K562 (cell line): ENCODE measurements around the gene TNFSF13. TPM values are rescaled to one million over a fixed set of nuclear protein-coding genes. Genes with fewer than 3 reads are reported as not detected.
A peak's percentile ranks its signal among the peaks of the same experiment; 100 is the strongest.

Source experiments
- ARID1B ChIP-seq: fragments of 450-650 bp; IDR thresholded peaks from 2 replicates; pipeline ENCODE4 v1.6.1; 2016; ENCODE audit warnings: antibody characterized with exemption, mild to moderate bottlenecking, inconsistent platforms
- BHLHE40 ChIP-seq: IDR thresholded peaks from 2 replicates; pipeline ENCODE4 v1.6.1; 2011; ENCODE audit warnings: low read length, improper control_type of control experiment
- BMI1 ChIP-seq: fragments of 150-350 bp; IDR thresholded peaks from 2 replicates; pipeline ENCODE4 v1.6.1; 2014; ENCODE audit warnings: low read length
- ERF ChIP-seq: fragments of 450-650 bp; formaldehyde crosslinking; IDR thresholded peaks from 2 replicates; pipeline ENCODE4 v1.4.0; 2020; ENCODE audit warnings: mild to moderate bottlenecking, mixed read lengths
- ID3 ChIP-seq, 2 experiments: fragments of 250-450 bp in 1 of 2; fragments of 450-650 bp in 1 of 2; sonication (Bioruptor Pico) in 1 of 2; IDR thresholded peaks; 2 replicates each; pipeline versions ENCODE4 v1.6.1 to v1.8.0; 2016 to 2021; ENCODE audit warnings: mild to moderate bottlenecking in 2 of 2, moderate library complexity in 2 of 2, missing compliant biosample characterization in 1 of 2, missing genetic modification characterization in 1 of 2
- MCM5 ChIP-seq: fragments of 450-650 bp; IDR thresholded peaks from 2 replicates; pipeline ENCODE4 v1.6.1; 2016; ENCODE audit warnings: low read depth
- MYC ChIP-seq, 2 experiments: fragments of 250-450 bp in 1 of 2; sonication (Bioruptor Pico) in 1 of 2; IDR thresholded peaks; 2 replicates each; pipeline versions ENCODE4 v1.5.1 to v1.6.1; 2012 to 2021; ENCODE audit warnings: low read depth in 2 of 2, borderline replicate concordance in 1 of 2, improper control_type of control experiment in 1 of 2, low read length in 1 of 2, mild to moderate bottlenecking in 1 of 2, moderate library complexity in 1 of 2
- NCOA2 ChIP-seq, 2 experiments: fragments of 450-650 bp; IDR thresholded peaks; 2 replicates each; pipeline ENCODE4 v1.6.1; 2018; ENCODE audit warnings: mild to moderate bottlenecking in 2 of 2, moderate library complexity in 1 of 2; ENCODE audit not compliant: partially characterized antibody in 2 of 2
- NFE2 ChIP-seq: IDR thresholded peaks from 2 replicates; pipeline ENCODE4 v1.6.1; 2014; ENCODE audit warnings: antibody characterized with exemption, low read depth
- NR1H2 ChIP-seq: sonication (generic); formaldehyde crosslinking; IDR thresholded peaks from 2 replicates; pipeline ENCODE4 v1.4.0; 2020; ENCODE audit warnings: mild to moderate bottlenecking, missing genetic modification reagents
- NR3C1 ChIP-seq: sonication (generic); formaldehyde crosslinking; IDR thresholded peaks from 2 replicates; pipeline ENCODE4 v1.8.1; 2022; ENCODE audit warnings: missing genetic modification reagents
- NUFIP1 ChIP-seq: fragments of 450-650 bp; IDR thresholded peaks from 2 replicates; pipeline ENCODE4 v1.6.1; 2018; ENCODE audit not compliant: partially characterized antibody
- RB1 ChIP-seq: fragments of 450-650 bp; IDR thresholded peaks from 2 replicates; pipeline ENCODE4 v1.6.1; 2017; ENCODE audit warnings: low read depth, mild to moderate bottlenecking
- SRSF9 ChIP-seq: fragments of 200-400 bp; formaldehyde crosslinking; IDR thresholded peaks from 2 replicates; pipeline ENCODE4 v1.6.1; 2017; ENCODE audit warnings: low read depth, low read length, borderline replicate concordance
- TAF1 ChIP-seq: IDR thresholded peaks from 2 replicates; pipeline ENCODE4 v1.6.1; 2011; ENCODE audit warnings: mild to moderate bottlenecking, low read length, moderate library complexity; ENCODE audit not compliant: insufficient read depth, control insufficient read depth, severe bottlenecking; ENCODE audit errors: extremely low read depth
- TAF7 ChIP-seq: fragments of 450-650 bp; IDR thresholded peaks from 2 replicates; pipeline ENCODE4 v1.6.1; 2016; ENCODE audit warnings: missing genetic modification characterization, missing compliant biosample characterization
- TCF3 ChIP-seq: sonication (generic); formaldehyde crosslinking; IDR thresholded peaks from 2 replicates; pipeline ENCODE4 v1.4.0; 2020; ENCODE audit warnings: mild to moderate bottlenecking, missing genetic modification reagents
- TGIF2 ChIP-seq: sonication (generic); formaldehyde crosslinking; IDR thresholded peaks from 2 replicates; pipeline ENCODE4 v1.8.1; 2022; ENCODE audit warnings: mild to moderate bottlenecking, missing genetic modification reagents, moderate library complexity
- ZKSCAN3 ChIP-seq: fragments of 250-450 bp; sonication (Bioruptor Pico); IDR thresholded peaks from 2 replicates; pipeline ENCODE4 v1.4.0; 2020
- ZNF23 ChIP-seq: fragments of 250-450 bp; sonication (Bioruptor Pico); IDR thresholded peaks from 2 replicates; pipeline ENCODE4 v1.4.0; 2020; ENCODE audit warnings: mild to moderate bottlenecking
- ZNF398 ChIP-seq: fragments of 250-450 bp; sonication (Bioruptor Pico); IDR thresholded peaks from 2 replicates; pipeline ENCODE4 v1.8.0; 2021; ENCODE audit warnings: moderate library complexity, mild to moderate bottlenecking, inconsistent platforms
- ZNF644 ChIP-seq: fragments of 200-800 bp; sonication (Bioruptor generic); IDR thresholded peaks from 2 replicates; pipeline ENCODE4 v1.6.1; 2016; ENCODE audit warnings: low read depth, missing genetic modification characterization, missing compliant biosample characterization
- polyA plus RNA-seq, 8 experiments: library from polyadenylated mRNA; depleted of rRNA in 4 of 8; stranded (reverse) in 5 of 8; unstranded in 3 of 8; fragments of >200 nt; fragmentation: Nextera tagmentation in 2 of 8; fragmentation: Illumina TruSeq in 1 of 8; extraction: Ambion mirVana in 2 of 8; extraction: Trizol in 1 of 8; gene quantifications; 2 replicates each; pipeline versions ENCODE4 v1.2.1 to v1.2.3, GENCODE V29; 2011 to 2014; ENCODE audit warnings: inconsistent platforms in 1 of 8, missing spikeins in 1 of 8
- total RNA-seq, 7 experiments: library from RNA; depleted of rRNA in 6 of 7; stranded (reverse); fragments of >200 nt in 6 of 7; fragmentation: Illumina TruSeq in 2 of 7; extraction: Trizol in 2 of 7; gene quantifications; 2 replicates each; pipeline versions ENCODE4 v1.2.1 to v1.2.3, GENCODE V29; 2011 to 2021; ENCODE audit warnings: low replicate concordance in 1 of 7

The TNFSF13 gene
- total and polyA plus RNA-seq, 9 of the 15 experiments (the other 6 are each of a cell fraction or from before 2014, with no cell fraction given) = 0.04 to 0.51 (median 0.19) TPM; not detected in 1

- TF ChIP-seq MYC (IDR thresholded peaks at IDR 0.05; ENCODE audit: low read depth, low read length) = peak; percentile 95
- no peak for TF ChIP-seq MYC (CRISPR knock-in tag; IDR thresholded peaks at IDR 0.05; ENCODE audit: borderline replicate concordance, low read depth)
- TF ChIP-seq TAF7 = peak; percentile 99
- TF ChIP-seq TCF3 (CRISPR knock-in tag) = no peak
- TF ChIP-seq ZNF23 (CRISPR knock-in tag) = no peak
- TF ChIP-seq ARID1B = 0 out of 2 replicates have a peak, but pooled peaks have one; percentile 16
- TF ChIP-seq ID3 (CRISPR knock-in tag; IDR thresholded peaks at IDR 0.05) = no peak
- peak; percentile 93 for TF ChIP-seq ID3 (tag; IDR thresholded peaks at IDR 0.05)
- peak in 1 of 2 experiments; percentile 79 for TF ChIP-seq NCOA2 (IDR thresholded peaks at IDR 0.05; ENCODE audit: partially characterized antibody in 2 of 2)
- no peak for TF ChIP-seq ZKSCAN3
- no peak for TF ChIP-seq TGIF2 (CRISPR knock-in tag)
- TF ChIP-seq NR1H2 (CRISPR knock-in tag) = 0 out of 2 replicates have a peak, but pooled peaks have one; percentile 26
- peak; percentile 72 for TF ChIP-seq BHLHE40
- peak; percentile 39; the same call in 1 of the 2 replicates for TF ChIP-seq NR3C1 (CRISPR knock-in tag)
- no peak for TF ChIP-seq SRSF9
- TF ChIP-seq NUFIP1 = no peak
- TF ChIP-seq RB1 = peak; percentile 45; the same call in 1 of the 2 replicates
- TF ChIP-seq TAF1 = peak; percentile 95
- TF ChIP-seq NFE2 = no peak
- TF ChIP-seq ZNF644 = peak; percentile 62
- TF ChIP-seq BMI1 = no peak
- no peak for TF ChIP-seq MCM5
- no peak for TF ChIP-seq ZNF398 (CRISPR knock-in tag)
- TF ChIP-seq ERF (CRISPR knock-in tag) = 0 out of 2 replicates have a peak, but pooled peaks have one; percentile 54
Observed at GRCh38 chr17:7583253-7584109, 24.9 kb downstream of the TNFSF13 start, which contains the start of gene MPDU1 (continued).
